Activated CD8-positive, alpha-beta T cell treated with anti-CD3 and anti-CD28 coated beads for 36 hours (primary cell): ENCODE results near the gene LSG1. TPM values are rescaled to one million over a fixed set of nuclear protein-coding genes. Genes with fewer than 3 reads are reported as not detected.

Source experiments
- ATAC-seq: fragments of 200-7000 bp; cut with Tn5 transposase; one replicate; pipeline ENCODE4 v1.10.0; 2021; ENCODE audit warnings: mild to moderate bottlenecking, moderate library complexity
- CTCF ChIA-PET: fragments of 350-600 bp; sonication (Branson Sonifier 250); formaldehyde crosslinking; loops from one replicate; lab custom pipeline; 2021; ENCODE audit warnings: antibody characterized with exemption; lab: Charles Lee
- POLR2A ChIA-PET: fragments of 350-600 bp; sonication (Branson Sonifier 250); formaldehyde crosslinking; loops from one replicate; lab custom pipeline; 2021; ENCODE audit warnings: antibody characterized with exemption; lab: Charles Lee
- DNase-seq: peaks from one replicate; pipeline ENCODE4 v3.0.0-alpha.2; 2020
- H3K27ac Mint-ChIP-seq: one replicate; pipeline ENCODE4 v1.8.0; 2021; ENCODE audit warnings: mild to moderate bottlenecking, mixed read lengths
- H3K27me3 Mint-ChIP-seq: one replicate; pipeline ENCODE4 v1.8.0; 2021; ENCODE audit warnings: mixed read lengths
- H3K36me3 Mint-ChIP-seq: one replicate; pipeline ENCODE4 v1.8.0; 2021; ENCODE audit warnings: low read depth, mixed read lengths
- H3K4me1 Mint-ChIP-seq: one replicate; pipeline ENCODE4 v1.8.0; 2021; ENCODE audit warnings: low read depth, mixed read lengths
- H3K4me3 Mint-ChIP-seq: one replicate; pipeline ENCODE4 v1.8.0; 2021; ENCODE audit warnings: mild to moderate bottlenecking, moderate library complexity, mixed read lengths
- H3K9me3 Mint-ChIP-seq: one replicate; pipeline ENCODE4 v1.8.0; 2021; ENCODE audit warnings: mixed read lengths
- intact Hi-C: fragments of 100-400 bp; cut with micrococcal nuclease; formaldehyde crosslinking; loops from one replicate; pipeline ENCODE4 v1.10.0; 2022
- total RNA-seq, 2 experiments: library from RNA; stranded (reverse); gene quantifications; one replicate each; pipeline ENCODE4 v1.2.3, GENCODE V29; 2021
- TF ChIP-seq, protein P1 (sequence below): fragments of 200-600 bp; IDR thresholded peaks from one replicate; pipeline ENCODE4 v1.8.0; 2022; ENCODE audit warnings: antibody characterized with exemption, mild to moderate bottlenecking

Gene LSG1
- total RNA-seq, 2 experiments from 2014 or later = 36.5 to 41.3 TPM

DNA sequence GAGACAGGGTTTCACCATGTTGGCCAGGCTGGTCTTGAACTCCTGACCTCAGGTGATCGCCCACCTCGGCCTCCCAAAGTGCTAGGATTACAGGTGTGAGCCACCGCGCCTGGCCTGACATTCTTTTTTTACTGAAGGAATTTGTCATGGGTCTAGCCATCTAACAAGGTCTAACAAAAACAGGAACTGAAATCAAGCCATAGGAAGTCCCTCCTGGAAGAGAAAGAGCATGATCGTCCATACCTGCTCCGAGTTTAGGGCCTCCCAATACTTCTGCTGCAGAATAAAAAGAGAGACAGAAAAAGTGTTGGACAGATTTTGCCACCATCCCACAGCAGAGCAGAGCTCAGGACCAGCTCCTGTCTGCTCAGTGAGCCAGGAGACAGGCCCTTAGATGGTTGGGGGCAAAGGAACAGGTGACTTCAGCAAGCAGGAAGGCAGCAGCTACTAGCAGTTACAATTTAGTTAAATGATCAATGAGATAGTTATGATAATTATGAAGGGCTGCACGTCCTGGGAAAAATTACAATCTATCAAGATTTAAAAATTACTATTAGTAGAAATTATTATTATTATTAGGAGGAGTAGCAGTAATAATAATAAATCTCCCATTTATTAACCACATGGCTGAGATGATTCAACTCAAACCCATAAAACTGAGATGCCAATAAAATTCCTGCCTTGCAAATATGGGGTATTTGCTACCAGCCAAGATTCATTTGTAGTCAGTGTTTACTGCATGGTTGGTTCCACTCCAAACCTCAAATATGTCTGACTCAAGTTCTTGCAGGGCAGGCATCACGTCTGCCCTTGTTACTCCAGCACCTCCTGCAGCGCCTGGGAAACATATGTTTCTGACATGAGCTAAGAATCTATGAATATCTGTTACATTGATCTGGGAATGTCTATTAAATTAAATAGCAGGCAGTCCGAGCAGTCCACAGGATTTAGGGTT is 78.9 kb downstream of the LSG1 start:
- Mint-ChIP-seq H3K4me1 (peaks cover 3% of the 10 kb centered on the region), H3K4me3 (no peak overlapping the region), H3K9me3 (no peaks in the 10 kb centered on the region), H3K27me3 (no peaks in the 10 kb centered on the region), H3K27ac (no peak overlapping the region), H3K36me3 (no peaks in the 10 kb centered on the region)
- intact Hi-C loops = no loop called here
- ATAC-seq (no peak), DNase-seq (no peak)
- TF ChIP-seq, protein P1, sequence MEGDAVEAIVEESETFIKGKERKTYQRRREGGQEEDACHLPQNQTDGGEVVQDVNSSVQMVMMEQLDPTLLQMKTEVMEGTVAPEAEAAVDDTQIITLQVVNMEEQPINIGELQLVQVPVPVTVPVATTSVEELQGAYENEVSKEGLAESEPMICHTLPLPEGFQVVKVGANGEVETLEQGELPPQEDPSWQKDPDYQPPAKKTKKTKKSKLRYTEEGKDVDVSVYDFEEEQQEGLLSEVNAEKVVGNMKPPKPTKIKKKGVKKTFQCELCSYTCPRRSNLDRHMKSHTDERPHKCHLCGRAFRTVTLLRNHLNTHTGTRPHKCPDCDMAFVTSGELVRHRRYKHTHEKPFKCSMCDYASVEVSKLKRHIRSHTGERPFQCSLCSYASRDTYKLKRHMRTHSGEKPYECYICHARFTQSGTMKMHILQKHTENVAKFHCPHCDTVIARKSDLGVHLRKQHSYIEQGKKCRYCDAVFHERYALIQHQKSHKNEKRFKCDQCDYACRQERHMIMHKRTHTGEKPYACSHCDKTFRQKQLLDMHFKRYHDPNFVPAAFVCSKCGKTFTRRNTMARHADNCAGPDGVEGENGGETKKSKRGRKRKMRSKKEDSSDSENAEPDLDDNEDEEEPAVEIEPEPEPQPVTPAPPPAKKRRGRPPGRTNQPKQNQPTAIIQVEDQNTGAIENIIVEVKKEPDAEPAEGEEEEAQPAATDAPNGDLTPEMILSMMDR = no peak
- CTCF ChIA-PET = interaction anchor here (0.7 to 4.8 kb wide), 8 partner anchors 100 to 259 kb away, joined by 3 to 51 read pairs (median 7); no protein-coding TSS in a partner anchor
- POLR2A ChIA-PET = interaction anchor here (0.6 kb wide), 1 partner anchor 10 kb away, joined by 3 read pairs; no protein-coding TSS in a partner anchor

Other genes starting within 250 kb of the LSG1 start
- 100 to 1,000 TPM; 101 to 110 TPM for gene ATP13A3, start 185.2 kb downstream of the LSG1 start, total RNA-seq
- gene TMEM44, start 38.8 kb downstream of the LSG1 start, total RNA-seq = 1 to 10 TPM; 4.4 to 5.0 TPM
- 1 to 10 TPM; 3.3 to 3.9 TPM for gene FAM43A, start 13.7 kb upstream of the LSG1 start, total RNA-seq